Activated CD8-positive, alpha-beta T cell treated with anti-CD3 and anti-CD28 coated beads, Interleukin-2, amount 10 ng/mL, durations not matched to agents 7 days and 5 days (primary cell): Measurements from ENCODE around the gene KLK10. TPM values are rescaled to one million over a fixed set of nuclear protein-coding genes. Genes with fewer than 3 reads are reported as not detected.

Experiments used
- ATAC-seq: fragments of 150-1000 bp; cut with Tn5 transposase; one replicate; pipeline ENCODE4 v1.10.0; 2021; ENCODE audit warnings: moderate library complexity
- CTCF ChIA-PET: fragments of 350-600 bp; sonication (Branson Sonifier 250); formaldehyde crosslinking; loops from one replicate; lab custom pipeline; 2021; ENCODE audit warnings: antibody characterized with exemption; lab: Charles Lee
- POLR2A ChIA-PET: fragments of 350-600 bp; sonication (Branson Sonifier 250); formaldehyde crosslinking; loops from one replicate; lab custom pipeline; 2021; ENCODE audit warnings: antibody characterized with exemption; lab: Charles Lee
- DNase-seq: peaks from one replicate; pipeline ENCODE4 v3.0.0-alpha.2; 2020
- H3K27ac Mint-ChIP-seq: one replicate; pipeline ENCODE4 v1.8.0; 2021; ENCODE audit warnings: mild to moderate bottlenecking, mixed read lengths
- H3K27me3 Mint-ChIP-seq: one replicate; pipeline ENCODE4 v1.8.0; 2021; ENCODE audit warnings: low read depth, mixed read lengths
- H3K36me3 Mint-ChIP-seq: one replicate; pipeline ENCODE4 v1.8.0; 2021; ENCODE audit warnings: low read depth, mixed read lengths
- H3K4me1 Mint-ChIP-seq: one replicate; pipeline ENCODE4 v1.8.0; 2021; ENCODE audit warnings: low read depth, mixed read lengths
- H3K4me3 Mint-ChIP-seq: one replicate; pipeline ENCODE4 v1.8.0; 2021; ENCODE audit warnings: mild to moderate bottlenecking, mixed read lengths
- H3K9me3 Mint-ChIP-seq: one replicate; pipeline ENCODE4 v1.8.0; 2022; ENCODE audit warnings: mixed read lengths; ENCODE audit not compliant: insufficient read depth
- total RNA-seq, 2 experiments: library from RNA; stranded (reverse); gene quantifications; one replicate each; pipeline ENCODE4 v1.2.3, GENCODE V29; 2021

The KLK10 gene
- total RNA-seq, 2 experiments from 2014 or later = not detected

GRCh38 chr19:51043497-51043896 is 24.0 kb upstream of the KLK10 start:
- Mint-ChIP-seq H3K4me1 (no peaks in the 10 kb centered on the region), H3K36me3 (no peaks in the 10 kb centered on the region), H3K27ac (no peak overlapping the region), H3K9me3 (no peaks in the 10 kb centered on the region), H3K4me3 (no peak overlapping the region), H3K27me3 (peaks cover 14% of the 10 kb centered on the region)
- POLR2A ChIA-PET = interaction anchor here (0.6 kb wide), 1 partner anchor 41 kb away, joined by 3 read pairs; no protein-coding TSS in a partner anchor
- CTCF ChIA-PET = no interaction called here
- DNase-seq = no peak
- no peak for ATAC-seq

DNA sequence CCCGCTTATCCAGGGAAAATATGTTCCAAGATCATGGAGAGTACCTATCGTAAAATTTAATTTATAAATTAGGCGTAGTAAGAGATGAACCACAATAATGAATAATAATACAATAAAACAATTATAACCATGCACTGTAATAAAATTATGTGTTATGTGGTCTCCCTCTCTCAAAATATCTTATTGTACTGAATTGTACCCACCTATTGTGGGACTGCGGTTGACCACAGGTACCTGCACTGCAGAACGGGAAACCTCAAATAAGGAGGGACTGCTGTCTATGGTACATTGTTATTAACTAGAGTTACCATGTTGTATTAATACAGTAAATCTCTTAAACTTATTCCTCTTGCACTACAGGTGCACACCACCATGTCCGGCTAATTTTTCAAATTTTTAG is 20.6 kb upstream of the KLK10 start:
- no peaks in the 10 kb centered on the region for H3K36me3 Mint-ChIP-seq
- DNase-seq = no peak
- CTCF ChIA-PET = no interaction called here
- no peak overlapping the region for H3K4me3 Mint-ChIP-seq
- no peaks in the 10 kb centered on the region for H3K4me1 Mint-ChIP-seq
- POLR2A ChIA-PET = no interaction called here
- H3K27ac Mint-ChIP-seq = no peak overlapping the region
- H3K27me3 Mint-ChIP-seq = peaks cover 4% of the 10 kb centered on the region
- ATAC-seq = no peak
- H3K9me3 Mint-ChIP-seq = no peaks in the 10 kb centered on the region

DNA sequence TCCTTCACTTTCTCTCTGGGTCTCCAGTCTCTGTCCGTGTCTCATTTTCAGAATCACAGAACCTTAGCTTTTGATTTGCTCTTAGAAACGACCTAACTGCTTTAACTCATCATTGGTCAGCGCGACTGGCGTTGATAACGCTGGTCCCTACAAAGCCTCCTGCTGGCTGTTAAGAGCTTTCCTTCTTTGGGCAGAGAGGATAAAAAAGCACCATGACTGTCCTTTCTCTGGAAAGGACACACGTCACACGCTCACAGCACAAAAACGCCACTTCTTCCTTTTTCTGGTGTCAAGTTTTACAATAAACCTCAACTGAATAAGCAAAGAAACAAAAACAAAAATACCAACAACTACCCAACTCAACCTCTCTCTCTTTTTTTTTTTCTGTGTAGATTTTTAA is 17.0 kb upstream of the KLK10 start:
- ChIA-PET CTCF (no interaction called here), POLR2A (no interaction called here)
- no peak for DNase-seq
- Mint-ChIP-seq H3K27me3 (peaks cover 7% of the 10 kb centered on the region), H3K4me3 (no peak overlapping the region), H3K27ac (no peak overlapping the region), H3K4me1 (no peaks in the 10 kb centered on the region), H3K9me3 (no peaks in the 10 kb centered on the region), H3K36me3 (no peaks in the 10 kb centered on the region)
- no peak for ATAC-seq

GRCh38 chr19:51034704-51035103 is 15.2 kb upstream of the KLK10 start, which contains the start of gene KLK12:
TSS of gene KLK12 (minus strand) at chr19:51035002. CDS start at chr19:51034621, 381 bp downstream.
- ATAC-seq (no peak), DNase-seq (no peak)
- POLR2A ChIA-PET = no interaction called here
- H3K4me1 Mint-ChIP-seq = no peaks in the 10 kb centered on the region
- peaks cover 7% of the 10 kb centered on the region for H3K27me3 Mint-ChIP-seq
- no peaks in the 10 kb centered on the region for H3K36me3 Mint-ChIP-seq
- no peaks in the 10 kb centered on the region for H3K9me3 Mint-ChIP-seq
- CTCF ChIA-PET = no interaction called here
- no peak within 1 kb of the TSS for H3K4me3 Mint-ChIP-seq
- no peak within 1 kb of the TSS for H3K27ac Mint-ChIP-seq

DNA sequence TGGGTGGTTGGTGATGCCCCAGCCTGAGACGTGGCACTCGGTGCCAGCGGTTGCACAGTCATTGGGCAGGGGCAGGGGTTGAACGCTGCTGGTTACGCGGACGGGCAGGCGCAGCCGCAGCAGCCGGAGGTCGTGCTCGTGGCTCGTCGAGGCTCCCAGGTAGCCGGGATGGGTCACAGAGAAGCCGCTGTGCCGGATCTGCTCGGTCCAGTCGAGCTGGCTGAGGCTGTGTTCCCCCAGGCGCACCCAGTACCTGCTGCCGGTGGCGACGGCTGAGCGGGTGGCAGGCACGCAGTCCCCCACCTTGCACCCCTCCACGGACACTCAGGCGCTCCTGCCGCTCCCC is 12.3 kb upstream of the KLK10 start:
- H3K4me1 Mint-ChIP-seq = no peaks in the 10 kb centered on the region
- H3K36me3 Mint-ChIP-seq = no peaks in the 10 kb centered on the region
- H3K4me3 Mint-ChIP-seq = no peak overlapping the region
- DNase-seq = no peak
- no peaks in the 10 kb centered on the region for H3K9me3 Mint-ChIP-seq
- POLR2A ChIA-PET = no interaction called here
- peaks cover 10% of the 10 kb centered on the region for H3K27me3 Mint-ChIP-seq
- no peak overlapping the region for H3K27ac Mint-ChIP-seq
- CTCF ChIA-PET = no interaction called here
- ATAC-seq = no peak

- H3K36me3 Mint-ChIP-seq = no peaks in the 10 kb centered on the region
- no peaks in the 10 kb centered on the region for H3K9me3 Mint-ChIP-seq
- no peaks in the 10 kb centered on the region for H3K4me1 Mint-ChIP-seq
- no peak overlapping the region for H3K4me3 Mint-ChIP-seq
- no peak overlapping the region for H3K27ac Mint-ChIP-seq
- CTCF ChIA-PET = no interaction called here
- H3K27me3 Mint-ChIP-seq = peaks cover 10% of the 10 kb centered on the region
- no peak for DNase-seq
- POLR2A ChIA-PET = no interaction called here
- no peak for ATAC-seq
Measured at GRCh38 chr19:51031220-51031879, 11.8 kb upstream of the KLK10 start.

GRCh38 chr19:51030631-51031030 is 11.1 kb upstream of the KLK10 start:
- ChIA-PET CTCF (no interaction called here), POLR2A (no interaction called here)
- no peaks in the 10 kb centered on the region for H3K4me1 Mint-ChIP-seq
- H3K9me3 Mint-ChIP-seq = no peaks in the 10 kb centered on the region
- H3K4me3 Mint-ChIP-seq = no peak overlapping the region
- peaks cover 8% of the 10 kb centered on the region for H3K27me3 Mint-ChIP-seq
- DNase-seq = no peak
- no peak for ATAC-seq
- H3K36me3 Mint-ChIP-seq = no peaks in the 10 kb centered on the region
- H3K27ac Mint-ChIP-seq = no peak overlapping the region

- no peaks in the 10 kb centered on the region for H3K9me3 Mint-ChIP-seq
- no peak for ATAC-seq
- H3K36me3 Mint-ChIP-seq = no peaks in the 10 kb centered on the region
- H3K4me1 Mint-ChIP-seq = no peaks in the 10 kb centered on the region
- no peak overlapping the region for H3K4me3 Mint-ChIP-seq
- H3K27ac Mint-ChIP-seq = no peak overlapping the region
- DNase-seq = no peak
- POLR2A ChIA-PET = no interaction called here
- CTCF ChIA-PET = no interaction called here
- H3K27me3 Mint-ChIP-seq = peaks cover 8% of the 10 kb centered on the region
Measured at GRCh38 chr19:51029718-51030117, 10.2 kb upstream of the KLK10 start.

DNA sequence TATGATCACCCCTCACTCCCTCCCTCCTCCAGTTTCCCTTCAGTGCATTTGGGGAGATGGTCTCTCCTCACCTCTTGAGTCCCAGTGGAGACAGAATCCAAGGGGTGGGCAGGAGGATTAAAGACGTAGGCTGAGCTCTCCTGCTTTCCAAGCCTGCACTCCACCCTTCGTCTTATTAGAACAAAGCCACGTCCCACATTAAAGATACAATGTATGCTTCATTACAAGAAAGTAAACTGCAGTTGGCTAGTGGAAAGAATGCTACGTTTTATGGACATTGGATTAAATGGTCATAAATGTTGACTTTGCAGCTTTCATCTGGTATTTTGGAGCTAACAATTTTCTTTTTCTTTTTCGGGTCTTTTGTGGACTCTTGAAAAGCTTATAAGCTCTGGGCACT is 8.4 kb upstream of the KLK10 start:
- H3K36me3 Mint-ChIP-seq = no peaks in the 10 kb centered on the region
- POLR2A ChIA-PET = no interaction called here
- CTCF ChIA-PET = no interaction called here
- H3K27ac Mint-ChIP-seq = no peak overlapping the region
- H3K4me1 Mint-ChIP-seq = no peaks in the 10 kb centered on the region
- no peak overlapping the region for H3K4me3 Mint-ChIP-seq
- ATAC-seq (no peak), DNase-seq (no peak)
- no peaks in the 10 kb centered on the region for H3K9me3 Mint-ChIP-seq
- H3K27me3 Mint-ChIP-seq = peaks cover 4% of the 10 kb centered on the region

DNA sequence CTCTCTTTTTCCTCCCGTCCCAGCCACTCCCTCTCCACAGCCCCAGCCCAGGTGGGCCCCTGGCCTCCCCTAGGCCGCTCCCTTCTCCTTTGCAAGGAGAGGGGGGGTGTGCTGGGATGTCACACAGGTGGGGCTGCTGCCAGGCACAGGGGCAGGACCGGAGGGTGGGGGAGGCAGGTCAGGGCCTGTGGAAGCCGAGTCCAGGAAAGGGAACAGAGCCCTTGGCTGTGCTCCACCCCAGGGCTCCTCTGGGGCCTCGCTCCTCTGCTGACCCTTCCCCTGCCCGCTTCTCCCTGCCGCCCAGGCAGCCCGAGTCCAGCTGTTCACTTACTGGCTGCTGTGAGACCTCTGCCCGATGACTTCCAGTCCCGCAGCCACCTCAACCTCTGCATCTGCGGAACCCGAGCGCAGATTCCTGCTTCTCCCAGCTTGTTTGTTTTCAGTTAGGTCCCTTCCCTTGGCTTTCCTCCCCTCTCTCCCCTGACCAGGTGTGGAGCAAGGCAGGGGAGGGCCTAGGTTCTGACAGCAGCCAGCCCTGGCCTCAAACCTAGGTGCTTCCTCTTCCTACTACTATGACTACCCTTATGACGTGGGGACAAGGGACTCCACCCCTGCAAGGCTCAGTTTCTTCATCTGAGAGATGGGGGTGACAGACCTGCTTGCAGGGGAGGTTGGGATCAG is 7.8 kb upstream of the KLK10 start:
- CTCF ChIA-PET = no interaction called here
- Mint-ChIP-seq H3K27me3 (peaks cover 10% of the 10 kb centered on the region), H3K27ac (no peak overlapping the region), H3K4me1 (no peaks in the 10 kb centered on the region), H3K9me3 (no peaks in the 10 kb centered on the region), H3K4me3 (no peak overlapping the region), H3K36me3 (no peaks in the 10 kb centered on the region)
- no peak for ATAC-seq
- POLR2A ChIA-PET = no interaction called here
- no peak for DNase-seq

DNA sequence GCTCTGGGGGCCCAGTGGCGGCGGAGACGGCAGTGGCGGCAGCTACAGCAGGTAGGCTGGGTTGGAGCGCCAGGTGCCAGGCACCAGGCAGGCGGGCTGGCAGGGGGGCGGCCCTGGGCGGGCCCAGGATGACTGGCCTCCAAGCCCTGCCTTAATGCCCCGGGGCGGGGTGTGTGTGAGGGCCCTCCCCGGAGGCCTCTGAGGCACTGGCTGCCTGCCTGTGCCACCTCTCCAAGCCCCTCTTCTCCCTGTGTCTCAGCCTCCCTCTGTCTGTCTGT is 7.0 kb upstream of the KLK10 start, which contains the start of gene KLK11:
TSS of gene KLK11 (minus strand) at position 63 of the 278 bp plus-strand sequence. CDS start 985 bp downstream, outside the sequence.
- POLR2A ChIA-PET = no interaction called here

GRCh38 chr19:51025809-51026553 is 6.5 kb upstream of the KLK10 start:
- no peaks in the 10 kb centered on the region for H3K36me3 Mint-ChIP-seq
- H3K4me1 Mint-ChIP-seq = no peaks in the 10 kb centered on the region
- H3K4me3 Mint-ChIP-seq = no peak overlapping the region
- DNase-seq (no peak), ATAC-seq (no peak)
- POLR2A ChIA-PET = no interaction called here
- H3K9me3 Mint-ChIP-seq = no peaks in the 10 kb centered on the region
- H3K27ac Mint-ChIP-seq = no peak overlapping the region
- H3K27me3 Mint-ChIP-seq = peaks cover 15% of the 10 kb centered on the region
- CTCF ChIA-PET = interaction anchor here (0.6 kb wide), 1 partner anchor 144 kb away, joined by 3 read pairs; no protein-coding TSS in a partner anchor

More for the DNA sequence above, 7.0 kb upstream of the KLK10 start, which contains the start of gene KLK11:
- H3K4me3 Mint-ChIP-seq = no peak within 1 kb of the TSS
- CTCF ChIA-PET = no interaction called here
- H3K27me3 Mint-ChIP-seq = peaks cover 12% of the 10 kb centered on the region
- DNase-seq = no peak
- no peaks in the 10 kb centered on the region for H3K4me1 Mint-ChIP-seq
- no peaks in the 10 kb centered on the region for H3K36me3 Mint-ChIP-seq
- no peaks in the 10 kb centered on the region for H3K9me3 Mint-ChIP-seq
- H3K27ac Mint-ChIP-seq = no peak within 1 kb of the TSS
- no peak for ATAC-seq
